Measurements from ENCODE around the gene TBR1.

TBR1 gene

GRCh38 chr2:161415034-161415986 is 787 bp upstream of the TBR1 start:
- DNase-seq, result peak in 1 of 2 experiments; percentile 2

- DNase-seq, result no peak
These were observed 776 bp downstream of the TBR1 start for GRCh38 chr2:161416708-161417437.

DNA sequence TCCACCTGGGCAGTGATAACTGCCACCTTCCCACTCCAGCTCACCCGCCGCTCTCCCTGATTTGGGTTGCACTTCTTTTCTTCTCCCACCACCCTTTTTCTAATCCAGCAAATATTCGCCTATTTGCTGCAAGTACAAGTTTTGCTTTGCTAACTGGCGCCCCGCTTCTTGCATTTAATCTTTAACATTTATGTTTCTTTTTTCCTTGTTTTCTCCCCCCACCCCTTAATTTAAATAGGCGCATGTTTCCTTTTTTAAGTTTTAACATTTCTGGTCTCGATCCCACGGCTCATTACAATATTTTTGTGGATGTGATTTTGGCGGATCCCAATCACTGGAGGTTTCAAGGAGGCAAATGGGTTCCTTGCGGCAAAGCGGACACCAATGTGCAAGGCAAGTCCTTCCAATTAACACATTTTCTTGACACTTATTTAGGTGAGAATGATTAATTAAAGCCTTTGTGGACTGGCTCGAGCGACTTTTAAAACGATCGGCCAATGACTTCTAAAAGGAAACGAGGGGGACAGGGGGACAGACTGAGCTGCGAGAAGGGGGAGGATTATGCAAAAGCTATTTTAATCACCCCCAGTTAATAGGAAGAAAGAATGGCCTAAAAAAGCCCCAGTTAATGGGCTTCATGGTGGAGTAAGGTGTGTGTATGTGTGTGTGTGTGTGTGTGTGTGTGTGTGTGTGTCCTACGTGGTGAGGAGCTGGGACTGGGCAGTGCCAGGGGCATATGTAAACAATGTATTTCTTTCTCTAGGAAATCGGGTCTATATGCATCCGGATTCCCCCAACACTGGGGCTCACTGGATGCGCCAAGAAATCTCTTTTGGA is 1.6 kb downstream of the TBR1 start:
- DNase-seq, result no peak

GRCh38 chr2:161418275-161418714 is 2.2 kb downstream of the TBR1 start:
- no peak for DNase-seq

DNA sequence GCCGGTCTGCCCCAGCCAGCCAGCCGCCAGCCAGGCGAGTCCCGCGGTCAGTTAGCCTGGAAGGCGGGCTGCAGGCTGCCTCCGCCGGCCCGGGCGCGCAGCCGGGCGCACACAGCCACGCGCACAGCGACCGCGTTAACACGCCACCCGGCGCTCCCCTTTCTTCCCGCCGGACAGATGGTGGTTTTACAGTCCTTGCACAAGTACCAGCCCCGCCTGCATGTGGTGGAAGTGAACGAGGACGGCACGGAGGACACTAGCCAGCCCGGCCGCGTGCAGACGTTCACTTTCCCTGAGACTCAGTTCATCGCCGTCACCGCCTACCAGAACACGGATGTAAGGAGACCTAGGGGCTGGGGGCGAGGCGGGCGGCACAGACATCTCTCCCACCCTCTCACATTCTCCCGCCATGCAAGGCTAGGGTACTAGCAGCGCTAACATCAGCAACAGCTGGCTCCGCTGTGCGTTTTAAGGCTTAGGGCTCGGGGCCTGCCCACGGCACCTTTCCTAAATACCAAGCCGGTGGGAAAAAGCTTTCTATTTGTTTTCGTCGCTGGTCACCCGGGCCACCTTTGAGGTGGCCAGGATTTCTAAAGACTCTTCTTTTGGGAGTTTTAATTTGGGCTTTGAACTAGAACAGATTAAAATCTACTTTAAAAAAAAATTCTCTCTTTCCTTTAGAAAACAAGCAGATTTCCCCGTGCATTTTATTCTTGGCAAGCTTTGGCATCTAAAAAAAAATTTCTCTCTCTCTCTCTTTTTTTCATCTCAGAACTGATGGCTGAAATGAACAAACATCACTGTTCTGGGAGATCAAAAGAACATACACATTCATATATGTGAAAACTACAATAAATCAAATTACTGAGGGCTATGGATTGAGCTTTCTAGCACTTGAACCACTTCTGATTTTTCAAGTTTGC is 2.9 kb downstream of the TBR1 start:
- no peak for DNase-seq

DNA sequence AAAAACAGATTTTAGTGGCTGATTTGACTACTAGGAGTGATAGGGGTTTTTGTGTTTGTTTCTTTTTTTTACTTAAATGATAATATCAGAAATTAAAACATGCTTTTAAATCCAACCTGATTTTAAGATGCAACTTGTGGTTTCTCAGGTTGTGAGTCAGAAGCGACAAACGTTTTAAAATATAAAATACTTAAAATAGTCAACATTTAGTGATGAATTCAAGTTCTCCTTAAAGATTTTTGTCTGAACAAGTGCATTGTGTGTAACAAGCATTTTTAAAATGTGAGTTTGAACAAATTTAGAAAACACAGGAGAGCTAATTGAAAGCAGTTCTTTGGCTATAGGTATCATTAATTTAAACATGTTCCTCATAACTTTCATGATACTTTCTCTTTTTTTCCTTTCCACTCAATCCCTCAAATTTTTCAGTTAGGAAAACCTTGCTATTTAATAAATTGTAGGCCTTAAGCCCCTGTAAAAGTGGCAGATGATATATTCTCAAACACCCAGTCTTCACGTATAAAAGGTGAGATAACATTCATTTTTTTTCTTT is 3.6 kb downstream of the TBR1 start:
- no peak for DNase-seq

DNA sequence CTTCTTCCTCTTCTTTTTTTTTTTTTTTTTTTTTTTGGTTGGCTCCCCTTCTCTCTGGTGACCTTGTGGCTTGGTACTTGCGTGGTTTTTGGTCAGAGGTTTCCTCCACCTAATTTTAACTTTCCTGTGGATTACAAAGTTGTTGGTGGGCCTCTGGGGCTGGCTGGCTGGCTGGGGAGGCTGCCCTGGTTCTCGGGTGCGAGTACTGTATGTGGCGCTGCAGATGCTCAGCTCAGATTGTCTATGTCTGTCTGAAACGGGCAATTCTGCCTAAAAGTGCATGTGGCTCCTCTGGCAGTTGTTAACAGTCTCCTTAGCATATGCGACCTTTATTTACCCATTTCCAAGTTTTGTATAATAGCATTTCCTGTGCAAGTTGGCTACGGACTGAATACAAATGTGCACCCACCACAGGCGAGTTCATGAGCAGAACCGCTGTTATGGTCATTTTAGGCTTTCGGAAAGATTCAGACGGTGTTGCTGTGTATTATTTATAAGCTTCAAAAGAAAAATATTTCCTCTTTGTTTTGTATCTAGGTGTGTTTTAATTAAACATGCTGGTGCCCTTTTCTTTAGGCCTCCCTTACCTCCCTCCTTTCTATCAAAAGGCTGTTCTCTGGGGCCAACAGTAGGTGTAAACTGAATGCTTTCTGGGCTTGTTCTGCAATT is 4.4 kb downstream of the TBR1 start:
- DNase-seq, result no peak

GRCh38 chr2:161421686-161422085 is 5.6 kb downstream of the TBR1 start:
- no peak for DNase-seq

DNA sequence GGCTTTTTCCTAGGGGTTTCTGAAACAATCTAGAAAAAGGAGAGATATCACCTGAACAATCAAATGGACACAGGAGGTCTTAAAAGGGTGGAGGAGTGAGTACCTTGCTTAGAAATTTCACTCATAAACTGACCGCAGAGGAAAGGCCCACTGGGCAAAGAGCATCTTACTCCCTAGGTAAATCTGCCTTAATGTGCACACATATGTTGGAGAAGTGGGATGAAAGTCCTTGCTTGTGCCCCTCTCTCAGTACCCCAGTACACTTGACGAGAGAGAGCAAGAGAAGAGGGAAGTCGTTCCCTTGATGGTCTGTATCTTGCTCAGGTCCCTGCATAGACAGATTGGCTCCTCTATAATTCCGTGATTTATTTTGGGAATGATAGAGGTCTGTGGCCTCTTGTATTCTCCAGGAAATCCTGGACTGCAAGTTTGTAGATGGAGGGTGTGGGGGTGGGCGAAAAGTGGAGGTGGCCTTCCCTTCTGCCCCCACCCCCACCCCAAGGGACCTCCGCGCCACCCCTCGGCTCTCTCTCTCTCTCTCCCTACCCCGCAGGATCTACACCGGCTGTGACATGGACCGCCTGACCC is 6.8 kb downstream of the TBR1 start:
- no peak for DNase-seq

- DNase-seq, result no peak
These were observed 7.6 kb downstream of the TBR1 start for GRCh38 chr2:161423421-161424393.

DNA sequence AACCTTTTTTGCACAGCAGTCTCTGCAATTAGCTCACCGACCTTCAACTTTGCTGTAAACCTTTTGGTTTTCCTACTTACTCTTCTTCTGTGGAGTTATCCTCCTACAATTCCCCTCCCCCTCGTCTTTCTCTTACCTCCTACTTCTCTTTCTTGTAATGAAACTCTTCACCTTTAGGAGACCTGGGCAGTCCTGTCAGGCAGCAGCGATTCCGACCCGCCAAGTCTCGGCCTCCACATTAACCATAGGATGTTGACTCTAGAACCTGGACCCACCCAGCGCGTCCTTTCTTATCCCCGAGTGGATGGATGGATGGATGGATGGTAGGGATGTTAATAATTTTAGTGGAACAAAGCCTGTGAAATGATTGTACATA is 8.3 kb downstream of the TBR1 start:
- no peak for DNase-seq

GRCh38 chr2:161424891-161425727 is 9.0 kb downstream of the TBR1 start:
- DNase-seq, result no peak

GRCh38 chr2:161425728-161426454 is 9.8 kb downstream of the TBR1 start:
- no peak for DNase-seq

GRCh38 chr2:161426455-161426921 is 10.4 kb downstream of the TBR1 start:
- no peak for DNase-seq

DNA sequence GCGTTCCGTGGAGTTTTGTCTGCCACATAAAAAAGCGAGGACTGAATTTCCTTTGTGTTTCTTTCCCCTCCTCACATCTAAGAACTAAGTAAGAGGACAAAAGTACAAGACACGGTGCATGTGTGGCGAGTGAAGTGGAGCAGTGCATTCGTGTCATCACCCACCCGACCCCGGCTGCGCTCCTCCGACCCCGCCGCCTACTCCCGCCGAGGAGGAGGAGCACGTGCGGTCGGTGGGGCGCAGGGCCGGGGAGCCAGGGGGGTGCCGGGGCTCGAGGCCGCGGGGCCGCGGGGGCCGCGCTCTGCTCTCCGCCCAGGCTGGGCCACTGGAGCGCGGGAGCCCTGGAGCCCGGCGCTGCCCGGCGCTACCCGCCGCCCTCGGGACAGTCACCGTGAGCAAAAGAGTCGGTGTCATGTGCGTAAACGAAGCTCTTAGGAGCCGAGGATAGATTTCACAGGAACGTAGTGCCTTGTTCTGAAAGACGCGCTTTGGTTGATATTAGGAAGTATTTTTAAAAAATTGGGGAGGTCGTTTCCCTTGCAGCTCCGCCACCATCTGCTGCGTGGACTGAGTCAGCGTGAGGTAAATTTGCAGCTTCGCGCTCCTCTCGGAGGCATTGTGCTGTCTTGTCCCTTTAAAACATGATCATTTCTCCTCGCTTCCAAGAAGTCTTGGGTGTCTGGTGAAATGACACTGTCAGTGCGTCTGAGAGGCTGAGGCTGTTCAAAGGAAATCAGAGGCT is 11.0 kb downstream of the TBR1 start:
- DNase-seq, result no peak

DNA sequence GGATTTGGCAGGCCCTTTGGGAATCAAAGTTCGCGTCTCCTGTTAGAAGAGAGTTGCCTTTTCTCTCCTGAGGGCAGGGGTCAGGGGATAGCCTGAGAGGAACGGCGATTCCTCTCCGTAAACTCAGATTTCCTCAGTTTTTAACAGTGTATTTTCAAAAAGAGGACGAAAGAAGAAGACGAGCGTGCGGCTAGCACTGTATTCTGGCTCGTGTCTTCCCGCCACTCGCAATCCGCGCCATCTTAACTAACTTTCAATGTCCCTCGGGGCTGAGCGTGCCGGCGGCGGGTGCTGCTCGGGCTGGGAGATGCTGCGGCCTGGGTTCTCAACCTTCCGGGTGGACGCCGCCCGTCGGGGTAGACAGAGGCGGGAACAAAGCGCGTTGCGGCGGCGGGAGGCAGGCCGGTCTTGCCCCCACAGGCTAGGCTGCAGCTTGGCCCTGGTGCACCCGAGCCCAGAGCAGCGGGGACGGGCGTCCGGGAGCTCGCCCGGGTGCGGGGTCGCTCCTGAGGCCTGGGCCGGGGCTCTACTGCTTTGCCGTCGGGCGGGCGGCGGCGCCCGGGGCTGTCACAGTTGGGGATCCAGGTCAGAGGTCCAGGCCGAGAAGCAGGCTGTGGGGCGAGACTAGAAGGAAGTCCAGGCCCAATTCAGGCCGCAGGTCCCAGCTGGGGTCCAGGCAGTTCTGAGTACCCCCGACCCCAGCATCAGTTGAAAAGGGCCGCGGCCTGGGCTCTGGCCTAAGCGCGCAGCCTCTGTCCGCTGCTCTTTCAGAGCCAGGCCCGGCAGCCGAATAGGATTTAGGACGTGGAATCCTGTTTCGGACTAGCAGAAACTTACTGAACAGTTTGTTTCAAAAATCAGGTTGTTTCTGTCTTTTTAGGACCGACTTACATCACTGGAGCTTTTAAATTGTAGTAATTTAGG is 11.8 kb downstream of the TBR1 start:
- DNase-seq, result no peak
